TTC549 (cell line): ENCODE data around the gene TMEM220.
"Not testable (repeated sequence)": the region's sequence is repeated elsewhere in the genome, so short reads cannot be mapped to it uniquely, and the experiment has no call there.

Experiments
- FAIRE-seq: peaks from 2 replicates; lab custom pipeline; 2012; peaks lifted over from hg19 to GRCh38; lab: Jason Lieb, UNC

The TMEM220 gene

DNA sequence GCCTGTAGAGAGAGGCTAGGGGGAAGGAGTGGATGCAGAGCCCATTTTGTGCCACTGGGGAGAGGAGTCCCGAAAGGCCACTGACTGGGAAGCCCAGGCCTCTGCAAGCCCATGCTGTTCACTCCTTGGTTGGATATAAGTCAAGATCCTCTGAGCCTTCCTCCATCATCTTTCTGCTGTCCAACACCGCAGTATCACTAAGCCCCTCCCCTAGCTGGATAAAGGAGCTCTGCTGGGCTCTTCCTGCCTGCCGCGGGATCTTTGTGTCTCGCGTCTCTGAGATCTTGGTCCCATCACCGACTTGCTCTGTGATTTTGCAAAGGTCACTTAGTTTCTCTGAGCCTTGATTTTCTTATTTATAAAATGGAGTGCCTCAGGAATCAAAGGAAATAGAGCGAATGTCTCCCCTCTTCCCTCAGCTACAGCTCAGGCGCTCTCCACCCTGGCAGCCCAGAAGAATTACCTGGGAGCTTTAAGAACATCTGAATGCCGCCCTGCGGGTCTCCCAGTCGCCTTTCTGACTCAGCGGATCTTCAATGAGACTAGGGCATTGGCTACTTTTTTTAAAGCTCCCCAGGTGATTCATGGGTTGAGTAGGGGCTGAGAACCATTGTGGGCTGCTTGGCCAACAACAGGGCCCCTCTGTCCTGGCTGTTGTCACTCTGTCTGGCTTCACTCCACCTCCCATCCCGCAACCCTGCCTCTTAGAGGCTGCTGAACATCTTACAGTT, 25.2 kb upstream of the TMEM220 start:
- FAIRE-seq = no peak

DNA sequence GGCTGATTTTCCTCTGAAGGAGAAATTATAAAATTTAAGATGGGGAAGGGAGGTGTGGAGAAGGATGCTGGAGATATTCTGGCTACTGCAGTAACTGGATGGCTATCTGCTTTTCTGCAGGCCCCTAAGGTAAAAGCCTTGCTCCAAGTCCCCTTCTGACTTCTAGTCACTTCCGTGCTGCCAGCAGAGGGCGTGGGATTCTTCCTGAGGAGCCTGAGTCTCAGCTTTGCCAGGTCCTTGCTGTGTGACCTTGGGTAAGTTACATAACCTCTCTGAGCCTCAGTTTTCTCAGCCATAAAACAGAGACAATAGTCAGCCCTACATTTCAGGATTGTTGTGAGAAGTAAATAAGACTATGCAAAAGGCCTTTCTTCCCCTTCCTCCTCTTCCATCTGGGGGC, 24.3 kb upstream of the TMEM220 start:
- no peak for FAIRE-seq

DNA sequence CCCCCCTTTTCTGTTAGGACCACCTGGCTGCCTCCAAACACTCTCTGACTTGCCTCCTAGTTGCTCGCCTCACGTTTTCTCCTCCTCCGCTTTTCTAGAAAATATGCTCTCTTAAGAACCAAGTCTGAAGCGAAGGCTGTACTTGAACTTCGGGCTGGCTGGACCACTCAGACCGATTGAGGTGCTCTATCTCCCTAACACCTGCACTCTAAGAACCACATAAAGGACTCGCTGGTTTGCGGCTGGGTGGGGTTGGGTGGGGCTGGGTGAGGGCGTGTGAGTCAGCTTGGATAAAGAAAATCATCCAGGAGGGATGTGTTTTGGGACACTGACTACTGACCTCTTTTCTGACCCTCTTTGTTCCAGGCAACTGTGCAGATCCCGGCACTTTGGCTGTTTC, 22.9 kb upstream of the TMEM220 start:
- no peak for FAIRE-seq

DNA sequence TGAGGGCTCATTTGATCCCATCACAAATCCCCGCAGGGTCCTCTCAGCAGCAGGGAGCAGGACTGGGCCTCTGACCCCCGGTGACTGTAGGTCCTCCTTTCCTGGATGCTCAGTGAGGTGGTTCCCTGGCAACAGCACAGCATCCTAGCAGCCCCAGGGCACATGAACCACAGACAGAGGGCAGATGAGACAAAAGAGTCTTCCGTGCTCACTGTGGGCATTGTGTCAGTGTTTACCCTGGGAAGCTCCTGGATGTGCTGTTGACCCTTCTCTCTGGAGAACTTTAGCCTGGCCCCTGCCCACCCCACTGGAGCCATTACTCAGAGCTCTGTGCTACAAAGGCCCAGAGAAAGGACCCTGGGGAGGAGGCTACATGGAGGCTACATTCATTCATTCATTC, 21.7 kb upstream of the TMEM220 start:
- FAIRE-seq = no peak

DNA sequence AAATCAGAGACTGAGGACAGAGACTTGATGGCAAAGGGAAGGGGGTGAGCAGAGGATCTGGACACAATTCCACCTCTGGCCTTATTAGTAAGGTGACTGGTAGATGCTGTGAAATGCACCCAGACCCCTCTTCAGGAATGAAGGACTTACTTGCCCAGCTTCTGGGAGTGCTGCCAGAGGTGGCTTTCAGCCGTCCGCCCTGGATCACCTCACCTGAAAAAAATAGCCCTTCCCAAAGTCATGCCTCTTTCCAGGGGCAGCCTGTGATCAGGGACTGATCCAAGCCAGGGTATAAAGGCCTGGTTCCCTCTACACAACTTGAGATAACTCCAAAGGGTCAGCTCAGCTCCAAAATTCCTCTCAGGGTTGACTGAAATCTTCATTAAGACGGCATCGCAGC, 20.4 kb upstream of the TMEM220 start:
- FAIRE-seq = no peak

DNA sequence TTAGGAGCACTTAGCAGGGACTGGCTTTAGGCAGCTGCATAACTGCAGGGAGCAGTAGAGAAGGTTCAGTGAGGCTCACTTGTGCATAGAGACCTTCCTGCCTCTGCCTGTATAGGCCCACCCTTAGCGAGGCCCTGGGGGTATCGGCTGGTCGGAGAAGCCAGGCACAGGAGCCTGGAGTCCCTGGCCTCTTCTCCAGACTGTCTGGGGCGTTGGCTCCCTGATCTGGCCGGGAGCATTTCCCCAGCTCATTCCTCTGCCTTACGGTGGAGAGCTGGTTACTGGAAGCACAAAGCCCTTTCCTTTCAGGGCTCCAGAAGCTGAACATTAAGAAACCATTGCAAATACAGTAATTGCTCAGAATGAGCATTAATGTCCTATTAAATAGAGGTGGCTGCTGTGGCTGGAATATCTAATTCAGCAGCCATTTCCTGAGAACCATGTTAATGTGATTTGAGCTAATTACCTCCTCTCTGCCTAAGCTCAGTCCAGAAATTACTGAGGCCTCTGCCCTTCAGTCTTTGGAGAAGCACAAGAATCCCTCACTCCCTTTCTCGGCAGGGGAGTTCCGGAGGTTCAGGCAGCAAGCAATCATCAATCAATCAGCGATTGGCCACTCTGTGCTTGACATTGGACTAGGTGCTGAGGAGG, 18.8 kb upstream of the TMEM220 start:
- FAIRE-seq = no peak

DNA sequence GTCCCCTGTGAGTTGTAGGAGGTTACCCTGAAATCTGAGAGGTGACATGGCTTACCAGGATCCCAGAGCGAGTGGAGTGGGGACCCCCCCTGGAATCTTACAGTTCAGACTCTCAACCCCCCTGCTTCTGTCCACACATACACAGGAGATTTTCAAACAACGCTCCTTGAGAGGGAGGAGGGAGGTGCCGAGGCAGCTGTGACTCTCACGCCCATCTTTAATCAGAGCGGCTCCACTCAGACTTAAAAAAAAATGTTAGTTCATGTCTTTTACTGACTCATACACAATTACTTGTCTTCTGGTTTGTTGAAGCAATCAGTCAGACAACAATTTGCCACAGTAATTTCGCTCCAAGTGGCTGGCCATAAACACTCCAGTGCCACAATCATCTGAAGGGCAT, 15.4 kb upstream of the TMEM220 start:
- FAIRE-seq = no peak

DNA sequence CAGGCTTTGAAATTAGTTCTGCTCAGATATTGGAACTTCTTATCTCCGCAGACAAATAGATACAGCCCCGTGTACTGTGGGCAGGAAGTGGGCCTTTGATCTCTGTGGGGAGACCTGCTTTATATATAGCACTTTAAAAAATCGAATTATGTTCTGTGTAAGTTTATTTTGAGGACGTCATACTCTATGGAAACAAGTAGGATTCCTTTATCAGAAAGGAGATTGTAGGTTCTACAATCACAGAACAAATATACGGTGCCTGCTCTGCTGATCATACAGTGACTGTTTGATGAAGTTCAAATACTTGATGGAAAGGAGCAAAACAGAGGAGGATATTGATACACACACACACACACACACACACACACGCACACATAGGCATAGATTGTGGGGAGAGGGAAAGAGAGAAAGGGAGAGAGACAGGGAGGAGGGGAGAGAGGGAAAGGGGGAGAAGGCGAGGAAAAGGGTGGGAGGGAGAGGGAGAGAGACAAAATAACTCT, 14.7 kb upstream of the TMEM220 start:
- no peak for FAIRE-seq

DNA sequence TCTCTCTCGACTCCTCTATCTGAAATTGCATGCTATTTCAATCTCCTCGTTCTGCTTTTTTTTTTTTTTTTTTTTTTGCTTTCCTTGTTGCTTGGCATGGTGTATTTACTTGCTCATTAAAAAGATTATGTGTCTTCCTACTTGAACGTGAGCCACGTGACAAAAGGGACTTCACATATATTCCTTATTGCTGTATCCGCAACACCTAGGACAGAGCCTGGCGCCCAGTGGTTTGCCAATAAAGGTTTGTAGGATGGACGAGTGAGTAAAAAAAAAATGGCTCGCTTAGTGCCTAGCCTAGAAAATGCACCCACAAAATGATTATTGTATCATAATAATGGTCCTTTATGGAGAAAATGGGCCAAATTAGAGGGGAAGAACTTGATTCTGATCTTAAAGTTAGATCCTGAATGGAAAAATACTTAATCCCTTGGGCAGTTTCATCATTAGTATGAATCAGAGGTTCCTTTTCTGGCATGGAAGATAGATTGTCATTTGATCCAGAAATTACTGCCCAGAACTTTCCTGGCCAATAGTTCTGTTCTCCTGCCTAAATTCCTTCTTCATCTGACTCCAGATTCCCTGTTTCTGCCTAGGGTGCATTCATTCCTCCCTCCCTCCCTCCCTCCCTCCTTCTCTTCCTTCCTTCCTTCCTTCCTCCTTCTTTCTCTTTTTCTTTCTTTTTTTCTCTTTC, 13.6 kb upstream of the TMEM220 start:
- no peak for FAIRE-seq

DNA sequence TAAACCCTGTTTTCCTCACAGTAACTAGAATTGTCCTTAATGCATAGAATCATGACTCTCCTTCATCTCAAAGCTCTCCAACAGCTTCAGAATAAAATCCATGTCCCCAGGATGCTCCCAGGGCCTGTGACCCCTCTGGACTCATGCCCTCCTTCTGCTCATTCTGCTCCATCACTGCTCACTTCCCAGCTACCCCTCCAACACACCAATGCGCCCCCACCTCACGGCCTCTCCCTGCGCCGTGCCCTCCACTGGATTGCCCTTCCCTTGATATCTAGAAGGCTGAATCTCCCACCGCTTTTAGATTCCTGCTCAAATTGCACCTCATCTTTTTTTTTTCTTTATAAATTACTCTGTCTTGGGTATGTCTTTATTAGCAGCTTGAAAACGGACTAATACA, 12.6 kb upstream of the TMEM220 start:
- no peak for FAIRE-seq

DNA sequence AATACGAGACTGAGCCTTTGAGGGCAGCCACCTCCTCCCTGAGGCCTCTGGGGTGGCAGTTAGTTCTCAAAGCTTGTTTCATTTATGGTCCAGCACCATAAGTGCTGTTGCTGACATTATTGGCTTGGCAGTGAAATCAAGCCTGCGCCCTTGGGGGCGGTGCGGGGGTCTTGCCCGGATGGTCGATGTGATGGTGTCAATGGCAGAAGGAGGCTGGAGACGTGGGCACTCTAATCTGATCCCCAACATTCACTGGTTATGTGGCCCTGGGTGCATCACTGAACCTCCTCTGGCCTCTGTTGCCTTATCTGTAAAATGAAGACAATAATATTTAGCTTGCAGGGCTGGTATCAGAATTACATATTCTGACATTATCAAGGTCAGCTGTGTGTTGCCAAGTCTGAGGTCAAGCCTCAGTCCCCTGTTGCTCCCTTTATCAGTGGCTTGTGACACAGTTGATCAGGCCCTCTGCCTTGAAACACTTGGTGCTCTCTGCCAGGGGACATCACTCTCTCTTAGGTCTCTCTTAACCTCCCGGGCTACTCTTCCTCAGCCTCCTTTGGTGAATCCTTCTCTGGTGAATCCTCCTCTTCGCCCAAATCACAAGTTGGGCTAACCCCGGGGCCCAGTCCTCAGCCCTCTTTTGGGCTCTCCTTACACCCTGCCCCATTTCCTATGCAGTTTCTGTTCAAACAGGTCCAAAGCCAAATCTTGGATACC, 11.8 kb upstream of the TMEM220 start:
- no peak for FAIRE-seq

DNA sequence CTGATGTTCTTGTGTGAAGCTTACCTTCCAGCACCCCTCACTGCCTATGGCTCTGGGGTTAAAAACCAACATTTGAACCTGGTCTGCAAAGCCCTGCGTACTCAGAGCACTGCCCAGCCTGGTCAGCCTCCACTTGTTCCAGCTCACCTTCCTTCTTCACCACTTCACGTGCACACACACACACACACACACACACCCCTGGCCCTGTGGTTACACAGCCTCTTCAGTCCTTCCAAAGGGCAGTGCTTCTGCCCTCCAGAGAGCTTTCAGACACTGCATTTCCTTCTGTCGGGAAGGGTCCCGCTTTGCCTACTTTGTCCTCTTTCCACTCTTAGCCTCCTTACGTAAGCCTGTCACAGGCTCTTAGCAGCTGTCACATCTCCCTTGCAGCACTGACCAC, 9.6 kb upstream of the TMEM220 start:
- no peak for FAIRE-seq

DNA sequence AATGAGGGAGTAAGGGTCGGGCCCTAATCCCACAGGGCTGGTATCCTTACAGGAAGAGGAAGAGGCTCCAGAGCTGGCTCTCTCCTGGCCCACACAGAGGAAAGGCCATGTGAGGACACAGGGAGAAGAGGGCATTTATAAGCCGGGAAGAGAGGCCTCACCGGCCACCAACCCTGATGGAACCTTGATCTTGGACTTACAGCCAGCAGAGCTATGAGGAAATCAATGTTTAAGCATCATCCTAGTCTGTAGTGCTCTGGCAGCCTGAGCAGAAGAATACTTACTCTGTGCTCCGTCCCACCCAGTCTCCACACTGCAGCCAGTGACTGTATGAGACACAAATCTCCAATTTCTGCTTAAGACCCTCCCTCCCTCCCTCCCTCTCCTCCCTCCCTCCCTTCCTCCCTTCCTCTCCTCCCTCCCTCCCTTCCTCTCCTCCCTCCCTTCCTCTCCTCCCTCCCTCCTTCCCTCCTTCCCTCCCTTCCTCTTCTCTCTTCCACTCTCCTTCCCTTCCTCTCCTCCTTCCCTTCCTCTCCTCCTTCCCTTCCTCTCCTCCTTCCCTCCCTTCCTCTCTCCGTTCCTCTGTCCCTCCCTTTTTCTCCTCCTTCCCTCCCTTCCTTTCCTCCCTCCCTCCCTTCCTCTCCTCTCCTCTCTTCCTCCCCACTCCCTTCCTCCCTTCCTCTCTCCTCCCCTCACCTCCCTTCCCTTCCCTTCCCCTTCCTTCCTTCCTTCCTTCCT, 8.9 kb upstream of the TMEM220 start:
- no peak for FAIRE-seq

DNA sequence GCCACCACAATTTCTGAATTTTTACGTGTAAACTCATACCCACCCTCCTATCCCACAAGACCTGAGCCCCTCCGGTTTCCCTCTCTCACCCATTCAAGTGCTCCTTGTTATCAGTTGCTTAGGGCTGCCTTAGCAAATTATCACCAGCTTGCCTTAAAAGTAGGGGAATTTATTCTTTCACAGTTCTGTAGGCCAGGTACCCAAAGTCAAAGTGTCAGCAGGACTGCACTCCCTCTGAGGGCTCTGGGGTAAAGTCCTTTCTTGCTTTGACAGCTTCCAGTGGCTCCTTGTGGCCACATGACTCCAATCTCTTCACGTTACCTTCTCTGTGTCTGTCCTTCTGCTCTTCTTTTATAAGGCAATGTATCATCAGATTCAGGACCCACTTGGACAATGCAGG, 7.9 kb upstream of the TMEM220 start:
- FAIRE-seq = no peak

DNA sequence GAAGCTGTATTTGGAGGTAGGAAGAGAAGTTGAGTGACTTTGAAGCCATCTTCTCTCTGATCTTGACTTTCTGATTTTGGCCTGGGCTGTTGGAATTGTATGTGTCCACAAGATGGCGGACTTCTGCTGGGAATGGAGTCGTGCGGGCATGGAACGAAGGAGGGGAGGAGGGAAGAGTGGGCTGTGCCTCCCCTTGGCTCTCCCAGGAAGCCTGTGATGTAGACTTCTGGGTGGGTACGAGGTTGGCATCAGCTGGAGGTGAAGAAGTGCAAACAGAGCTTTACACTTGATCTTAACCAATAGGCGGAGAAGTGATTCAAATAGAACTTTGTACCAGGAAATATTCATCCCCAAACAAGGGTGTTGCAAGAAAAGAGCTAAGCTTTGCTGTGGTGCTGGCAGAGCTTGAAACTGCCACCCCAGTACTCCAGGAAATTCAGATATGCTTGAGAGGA, 7.4 kb upstream of the TMEM220 start:
- FAIRE-seq = peak; percentile 45

DNA sequence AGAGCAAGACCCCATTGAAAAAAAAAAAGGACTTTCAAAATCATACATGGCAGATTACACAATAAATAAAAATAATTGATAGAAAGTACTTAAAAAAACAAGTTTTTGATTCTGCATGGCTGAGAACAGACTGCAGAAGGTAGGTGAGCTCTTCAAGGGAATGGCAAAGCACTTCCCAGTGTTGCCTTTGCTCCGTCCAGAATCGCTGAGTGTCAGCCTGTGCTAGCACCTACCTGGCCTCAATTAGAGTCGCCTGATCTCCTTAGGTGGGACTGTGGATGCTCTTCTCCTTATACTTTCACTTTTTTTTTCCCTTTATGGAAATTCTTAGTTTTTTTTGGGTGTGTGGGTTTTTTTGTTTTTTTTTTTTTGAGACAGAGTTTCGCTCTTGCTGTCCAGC, 6.0 kb upstream of the TMEM220 start:
- FAIRE-seq = no peak

DNA sequence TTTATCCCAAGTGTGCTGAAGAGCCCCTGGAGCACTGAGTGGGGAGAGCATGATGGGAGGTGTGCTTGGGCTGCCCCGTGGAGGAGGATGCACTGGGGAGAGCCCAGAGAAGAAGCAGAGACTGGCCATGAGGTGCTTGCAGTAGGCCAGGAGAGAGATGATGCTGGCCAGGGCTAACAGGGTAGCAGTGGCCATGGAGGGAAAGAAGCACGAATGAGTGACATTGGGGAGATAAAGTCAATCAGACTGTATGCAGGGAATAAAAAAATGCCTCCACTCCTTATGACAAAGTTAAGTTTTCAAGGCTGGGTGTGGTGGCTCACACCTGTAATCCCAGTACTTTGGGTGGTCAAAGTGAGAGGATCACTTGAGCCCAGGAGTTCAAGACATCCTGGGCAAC, 5.4 kb upstream of the TMEM220 start:
- no peak for FAIRE-seq

DNA sequence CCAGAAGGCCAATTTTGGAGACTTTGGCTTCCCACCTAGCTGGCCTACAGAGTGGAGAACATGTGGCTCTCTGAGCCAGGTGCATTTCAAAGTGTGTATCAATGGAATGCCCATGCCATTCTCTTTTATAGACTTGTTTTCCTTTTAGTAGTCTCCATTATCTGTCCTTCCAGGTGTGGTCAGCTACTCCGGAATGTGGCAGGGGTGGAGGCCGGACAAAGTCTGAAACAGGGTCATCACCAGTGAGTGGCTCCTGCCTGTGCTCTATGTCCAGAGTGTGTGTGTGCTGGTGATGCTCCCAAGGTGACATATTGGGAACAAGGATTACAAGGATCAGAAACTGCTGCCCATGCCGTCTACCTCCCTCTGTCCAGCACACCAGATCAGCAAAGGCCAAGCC, 3.8 kb upstream of the TMEM220 start:
- FAIRE-seq = no peak

DNA sequence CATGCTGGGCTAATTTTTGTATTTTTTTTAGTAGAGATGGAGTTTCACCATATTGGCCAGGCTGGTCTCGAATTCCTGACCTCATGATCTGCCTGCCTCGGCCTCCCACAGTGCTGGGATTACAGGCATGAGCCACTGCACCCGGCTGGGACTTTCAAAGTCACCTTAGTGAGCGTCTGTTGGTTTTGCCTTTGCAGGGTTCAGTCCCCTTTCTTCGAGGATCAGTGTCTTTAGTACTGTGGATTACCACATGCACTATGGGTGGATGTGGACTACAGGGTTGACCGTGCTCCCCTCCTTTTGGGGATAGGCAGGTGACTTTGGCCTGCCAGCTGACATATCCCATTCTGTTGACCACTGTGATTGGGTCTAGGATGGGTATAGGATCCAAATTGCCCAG, 2.3 kb upstream of the TMEM220 start:
- FAIRE-seq = not testable (repeated sequence)

DNA sequence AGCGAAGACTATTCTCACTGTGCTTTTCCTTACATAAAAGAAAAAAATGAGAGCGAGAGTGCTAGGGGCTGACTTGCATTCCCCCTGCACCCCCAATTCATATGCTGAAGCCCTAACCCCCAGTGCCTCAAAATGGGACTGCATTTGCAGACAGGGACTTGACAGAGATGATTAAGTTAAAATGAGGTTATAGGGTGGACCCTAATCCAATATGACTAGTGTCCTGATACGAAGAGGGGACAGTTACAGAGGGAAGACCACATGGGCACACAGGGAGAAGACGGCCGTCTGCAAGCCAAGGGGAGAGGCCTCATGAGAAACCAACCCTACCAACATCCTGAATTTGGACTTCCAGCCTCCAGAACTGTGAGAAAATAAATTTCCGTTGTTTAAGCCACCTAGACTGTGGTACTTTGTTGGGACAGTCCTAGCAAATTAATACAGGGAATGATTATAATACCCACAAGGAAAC, 1.6 kb upstream of the TMEM220 start:
- FAIRE-seq = no peak

DNA sequence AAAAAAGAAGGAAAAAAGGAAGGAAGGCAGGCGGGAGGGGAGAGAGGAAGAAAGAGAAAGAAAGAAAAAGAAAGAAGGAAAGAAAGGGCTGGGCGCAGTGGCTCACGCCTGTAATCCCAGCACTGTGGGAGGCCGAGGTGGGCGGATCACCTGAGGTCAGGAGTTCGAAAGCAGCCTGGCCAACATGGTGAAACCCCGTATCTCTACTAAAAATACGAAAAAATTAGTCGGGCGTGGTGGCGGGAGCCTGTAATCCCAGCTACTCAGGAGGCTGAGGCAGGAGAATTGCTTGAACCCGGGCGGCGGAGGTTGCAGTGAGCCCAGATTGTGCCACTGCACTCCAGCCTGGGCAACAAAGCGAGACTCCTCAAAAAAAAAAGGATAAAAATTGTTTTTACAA, 424 bp upstream of the TMEM220 start:
- not testable (repeated sequence) for FAIRE-seq

DNA sequence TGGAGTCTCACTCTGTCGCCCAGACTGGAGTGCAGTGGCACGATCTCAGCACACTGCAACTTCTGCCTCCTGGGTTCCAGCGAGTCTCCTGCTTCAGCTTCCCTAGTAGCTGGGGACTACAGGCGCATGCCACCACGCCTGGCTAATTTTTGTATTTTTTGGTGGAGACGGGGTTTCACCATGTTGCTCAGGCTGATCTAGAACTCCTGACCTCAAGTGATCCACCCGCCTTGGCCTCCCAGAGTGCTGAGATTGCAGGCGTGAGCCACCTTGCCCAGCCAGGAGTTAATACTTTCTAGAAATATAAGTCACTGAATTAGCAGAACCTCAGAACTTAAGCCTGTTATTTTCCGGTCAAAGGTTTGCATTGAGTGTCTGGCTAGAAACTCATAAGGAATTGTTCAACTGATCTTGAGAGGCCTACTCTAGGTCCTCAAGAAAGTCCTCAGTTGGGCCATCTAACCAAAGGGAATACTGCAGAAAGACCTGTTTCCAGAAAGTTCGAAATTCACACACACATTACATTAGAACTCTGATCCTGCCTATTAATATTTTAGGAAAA, 1.4 kb downstream of the TMEM220 start:
- no peak for FAIRE-seq
